Panc1 (cell line): ENCODE measurements around the gene KMT2C. TPM values are rescaled to one million over a fixed set of nuclear protein-coding genes. Genes with fewer than 3 reads are reported as not detected.

Experiments
- ATAC-seq: fragments of 200-7000 bp; cut with Tn5 transposase; 2 replicates; pipeline ENCODE4 v1.9.1; 2020; ENCODE audit warnings: mild to moderate bottlenecking, moderate library complexity
- BruUV-seq: library from RNA; stranded (reverse); fragments of 400-500 nt; replicated peaks from 2 replicates; lab custom pipeline; 2021; lab: Mats Ljungman, UMichigan
- CTCF ChIA-PET: fragments of 300-600 bp; sonication (Branson Sonifier 250); formaldehyde crosslinking; loops from one replicate; lab custom pipeline; 2022; ENCODE audit warnings: antibody characterized with exemption; lab: Charles Lee
- POLR2A ChIA-PET: fragments of 300-600 bp; sonication (Branson Sonifier 250); formaldehyde crosslinking; loops from one replicate; lab custom pipeline; 2022; ENCODE audit warnings: antibody characterized with exemption; lab: Charles Lee
- DNase-seq: peaks from one replicate; pipeline ENCODE4 v3.0.0-alpha.2; 2010; ENCODE audit warnings: low read depth, low spot score
- H3K27ac ChIP-seq: 2 replicates; pipeline ENCODE4 v1.5.1; 2011; ENCODE audit warnings: mild to moderate bottlenecking, low read length, inconsistent platforms
- H3K27me3 ChIP-seq: fragments of 200-500 bp; sonication (Bioruptor generic); 2 replicates; pipeline ENCODE4 v1.6.0; 2014; ENCODE audit warnings: low read length, inconsistent platforms; ENCODE audit not compliant: control insufficient read depth, insufficient read depth
- H3K36me3 ChIP-seq: fragments of 200-500 bp; sonication (Bioruptor generic); 2 replicates; pipeline ENCODE4 v1.5.1; 2014; ENCODE audit warnings: inconsistent platforms, mild to moderate bottlenecking, low read length, moderate library complexity; ENCODE audit not compliant: control insufficient read depth, insufficient read depth
- H3K4me1 ChIP-seq: 2 replicates; pipeline ENCODE4 v1.5.1; 2011; ENCODE audit warnings: inconsistent platforms, mild to moderate bottlenecking, low read length, moderate library complexity; ENCODE audit not compliant: control insufficient read depth, insufficient read depth
- H3K4me3 ChIP-seq, 2 experiments: 2 replicates each; pipeline ENCODE4 v1.5.1; 2011 to 2012; ENCODE audit warnings: low read depth in 2 of 2, low read length in 2 of 2, mild to moderate bottlenecking in 2 of 2, inconsistent platforms in 1 of 2, moderate library complexity in 1 of 2
- H3K9me3 ChIP-seq: fragments of 200-500 bp; sonication (Bioruptor generic); 2 replicates; pipeline ENCODE4 v1.5.1; 2014; ENCODE audit warnings: low read depth, mild to moderate bottlenecking, inconsistent platforms, low read length, moderate library complexity; ENCODE audit not compliant: control insufficient read depth, insufficient read depth
- POLR2AphosphoS5 ChIP-seq: IDR thresholded peaks from 2 replicates; pipeline ENCODE4 v1.6.1; 2012; ENCODE audit warnings: mild to moderate bottlenecking, low read depth, low read length, moderate library complexity
- SIN3A ChIP-seq: IDR thresholded peaks from 2 replicates; pipeline ENCODE4 v1.6.1; 2012; ENCODE audit warnings: low read depth, mild to moderate bottlenecking, low read length, moderate library complexity, borderline replicate concordance; ENCODE audit not compliant: insufficient read depth
- TCF7L2 ChIP-seq: IDR thresholded peaks from 2 replicates; pipeline ENCODE4 v1.6.1; 2011; ENCODE audit warnings: mild to moderate bottlenecking, low read depth, low read length, inconsistent platforms
- in situ Hi-C: cut with HindIII; loops from 2 replicates; pipeline ENCODE4 v1.10.0; 2016; ENCODE audit warnings: low sequenced_read_pairs, low pct_unique_long_range_greater_than_20kb
- intact Hi-C: fragments of 100-400 bp; cut with micrococcal nuclease; formaldehyde crosslinking; loops from one replicate; pipeline ENCODE4 v1.10.0; 2022; ENCODE audit not compliant: unreplicated experiment
- total RNA-seq: library from RNA; stranded (reverse); gene quantifications from one replicate; pipeline ENCODE4 v1.2.1, GENCODE V29; 2021; ENCODE audit not compliant: unreplicated experiment
- TF ChIP-seq, protein P1 (sequence below), 2 experiments: IDR thresholded peaks; 2 replicates each; pipeline ENCODE4 v1.6.1; 2011 to 2012; ENCODE audit warnings: low read depth in 2 of 2, control low read depth in 1 of 2, low read length in 1 of 2, mild to moderate bottlenecking in 1 of 2, moderate library complexity in 1 of 2; ENCODE audit not compliant: insufficient read depth in 1 of 2
- TF ChIP-seq, protein P2 (sequence below): fragments of 450-650 bp; IDR thresholded peaks from 2 replicates; pipeline ENCODE4 v1.5.1; 2017; ENCODE audit warnings: mild to moderate bottlenecking

Gene KMT2C
- total RNA-seq, 1 experiment from 2014 or later = 42.5 TPM

DNA sequence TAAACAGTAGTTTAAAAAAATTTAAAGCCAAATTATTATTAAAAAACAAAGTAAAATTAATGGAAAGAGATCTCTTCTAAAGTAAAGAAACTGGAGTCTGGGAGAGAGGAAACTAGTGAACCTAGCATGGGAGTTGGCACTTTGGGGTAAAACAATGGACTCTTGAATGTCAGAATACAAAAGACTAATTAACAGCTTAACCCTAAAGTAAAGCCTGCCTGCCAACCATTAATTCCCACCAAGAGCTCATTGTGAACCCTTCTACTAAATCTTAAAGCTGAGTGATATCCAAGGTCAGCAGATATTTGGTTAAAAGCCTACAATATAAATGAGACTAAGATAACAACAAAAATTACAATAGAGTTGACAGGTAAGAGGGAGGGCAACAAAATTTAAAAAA lies 36.5 kb downstream of the KMT2C start:
- ATAC-seq = no peak

DNA sequence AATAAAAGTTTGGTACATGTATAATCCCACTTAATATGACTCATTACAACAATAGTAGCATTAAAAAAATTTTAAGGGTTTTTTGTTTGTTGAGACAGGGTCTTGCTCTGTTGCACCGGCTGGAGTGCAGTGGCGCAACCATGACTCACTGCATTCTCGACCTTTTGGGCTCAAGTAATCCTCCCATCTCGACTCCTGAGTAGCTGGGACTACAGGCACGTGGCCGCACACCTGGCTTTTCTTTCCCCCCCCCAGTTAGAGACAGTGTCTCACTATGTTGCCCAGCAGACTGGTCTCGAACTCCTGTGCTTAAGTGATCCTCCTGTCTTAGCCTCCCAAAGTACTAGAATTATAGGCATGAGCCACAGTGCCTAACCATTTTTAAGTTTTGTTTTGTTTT lies 40.7 kb downstream of the KMT2C start:
- intact Hi-C loops = no loop called here
- H3K36me3 ChIP-seq = no peaks in the 10 kb centered on the region
- H3K9me3 ChIP-seq = no peaks in the 10 kb centered on the region
- ATAC-seq (no peak), DNase-seq (no peak)
- CTCF ChIA-PET = interaction anchor here (0.7 kb wide), 1 partner anchor 166 kb away, joined by 3 read pairs; no protein-coding TSS in a partner anchor
- H3K4me1 ChIP-seq = no peaks in the 10 kb centered on the region; the same call in 1 of the 2 replicates
- no peak overlapping the region for H3K4me3 ChIP-seq
- no peaks in the 10 kb centered on the region for H3K27me3 ChIP-seq
- in situ Hi-C loops = no loop called here
- POLR2A ChIA-PET = no interaction called here
- no TSS peak for BruUV-seq
- H3K27ac ChIP-seq = no peak overlapping the region
- TF ChIP-seq SIN3A (no peak), POLR2AphosphoS5 (no peak), TCF7L2 (no peak)
- TF ChIP-seq, protein P1, sequence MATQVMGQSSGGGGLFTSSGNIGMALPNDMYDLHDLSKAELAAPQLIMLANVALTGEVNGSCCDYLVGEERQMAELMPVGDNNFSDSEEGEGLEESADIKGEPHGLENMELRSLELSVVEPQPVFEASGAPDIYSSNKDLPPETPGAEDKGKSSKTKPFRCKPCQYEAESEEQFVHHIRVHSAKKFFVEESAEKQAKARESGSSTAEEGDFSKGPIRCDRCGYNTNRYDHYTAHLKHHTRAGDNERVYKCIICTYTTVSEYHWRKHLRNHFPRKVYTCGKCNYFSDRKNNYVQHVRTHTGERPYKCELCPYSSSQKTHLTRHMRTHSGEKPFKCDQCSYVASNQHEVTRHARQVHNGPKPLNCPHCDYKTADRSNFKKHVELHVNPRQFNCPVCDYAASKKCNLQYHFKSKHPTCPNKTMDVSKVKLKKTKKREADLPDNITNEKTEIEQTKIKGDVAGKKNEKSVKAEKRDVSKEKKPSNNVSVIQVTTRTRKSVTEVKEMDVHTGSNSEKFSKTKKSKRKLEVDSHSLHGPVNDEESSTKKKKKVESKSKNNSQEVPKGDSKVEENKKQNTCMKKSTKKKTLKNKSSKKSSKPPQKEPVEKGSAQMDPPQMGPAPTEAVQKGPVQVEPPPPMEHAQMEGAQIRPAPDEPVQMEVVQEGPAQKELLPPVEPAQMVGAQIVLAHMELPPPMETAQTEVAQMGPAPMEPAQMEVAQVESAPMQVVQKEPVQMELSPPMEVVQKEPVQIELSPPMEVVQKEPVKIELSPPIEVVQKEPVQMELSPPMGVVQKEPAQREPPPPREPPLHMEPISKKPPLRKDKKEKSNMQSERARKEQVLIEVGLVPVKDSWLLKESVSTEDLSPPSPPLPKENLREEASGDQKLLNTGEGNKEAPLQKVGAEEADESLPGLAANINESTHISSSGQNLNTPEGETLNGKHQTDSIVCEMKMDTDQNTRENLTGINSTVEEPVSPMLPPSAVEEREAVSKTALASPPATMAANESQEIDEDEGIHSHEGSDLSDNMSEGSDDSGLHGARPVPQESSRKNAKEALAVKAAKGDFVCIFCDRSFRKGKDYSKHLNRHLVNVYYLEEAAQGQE (IDR thresholded peaks at IDR 0.05; ENCODE audit: insufficient read depth in 1 of 2, low read depth in 2 of 2, low read length in 1 of 2) = no peak
- TF ChIP-seq, protein P2, sequence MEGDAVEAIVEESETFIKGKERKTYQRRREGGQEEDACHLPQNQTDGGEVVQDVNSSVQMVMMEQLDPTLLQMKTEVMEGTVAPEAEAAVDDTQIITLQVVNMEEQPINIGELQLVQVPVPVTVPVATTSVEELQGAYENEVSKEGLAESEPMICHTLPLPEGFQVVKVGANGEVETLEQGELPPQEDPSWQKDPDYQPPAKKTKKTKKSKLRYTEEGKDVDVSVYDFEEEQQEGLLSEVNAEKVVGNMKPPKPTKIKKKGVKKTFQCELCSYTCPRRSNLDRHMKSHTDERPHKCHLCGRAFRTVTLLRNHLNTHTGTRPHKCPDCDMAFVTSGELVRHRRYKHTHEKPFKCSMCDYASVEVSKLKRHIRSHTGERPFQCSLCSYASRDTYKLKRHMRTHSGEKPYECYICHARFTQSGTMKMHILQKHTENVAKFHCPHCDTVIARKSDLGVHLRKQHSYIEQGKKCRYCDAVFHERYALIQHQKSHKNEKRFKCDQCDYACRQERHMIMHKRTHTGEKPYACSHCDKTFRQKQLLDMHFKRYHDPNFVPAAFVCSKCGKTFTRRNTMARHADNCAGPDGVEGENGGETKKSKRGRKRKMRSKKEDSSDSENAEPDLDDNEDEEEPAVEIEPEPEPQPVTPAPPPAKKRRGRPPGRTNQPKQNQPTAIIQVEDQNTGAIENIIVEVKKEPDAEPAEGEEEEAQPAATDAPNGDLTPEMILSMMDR = no peak

More for the DNA sequence above, 36.5 kb downstream of the KMT2C start:
- TF ChIP-seq POLR2AphosphoS5 (no peak), TCF7L2 (no peak), SIN3A (no peak)
- TF ChIP-seq, protein P2 = no peak
- TF ChIP-seq, protein P1 (IDR thresholded peaks at IDR 0.05; ENCODE audit: insufficient read depth in 1 of 2, low read depth in 2 of 2, low read length in 1 of 2) = no peak
- Histone ChIP-seq H3K36me3 (no peaks in the 10 kb centered on the region), H3K4me1 (no peaks in the 10 kb centered on the region; the same call in 1 of the 2 replicates), H3K27me3 (no peaks in the 10 kb centered on the region), H3K4me3 (no peak overlapping the region), H3K27ac (no peak overlapping the region), H3K9me3 (no peaks in the 10 kb centered on the region)
- no peak for DNase-seq
- POLR2A ChIA-PET = no interaction called here
- CTCF ChIA-PET = no interaction called here
- intact Hi-C loops (no loop called here), in situ Hi-C loops (no loop called here)
- no TSS peak for BruUV-seq
